ENCODE results near the gene BMPR1B.

- TF ChIP-seq, protein P1, sequence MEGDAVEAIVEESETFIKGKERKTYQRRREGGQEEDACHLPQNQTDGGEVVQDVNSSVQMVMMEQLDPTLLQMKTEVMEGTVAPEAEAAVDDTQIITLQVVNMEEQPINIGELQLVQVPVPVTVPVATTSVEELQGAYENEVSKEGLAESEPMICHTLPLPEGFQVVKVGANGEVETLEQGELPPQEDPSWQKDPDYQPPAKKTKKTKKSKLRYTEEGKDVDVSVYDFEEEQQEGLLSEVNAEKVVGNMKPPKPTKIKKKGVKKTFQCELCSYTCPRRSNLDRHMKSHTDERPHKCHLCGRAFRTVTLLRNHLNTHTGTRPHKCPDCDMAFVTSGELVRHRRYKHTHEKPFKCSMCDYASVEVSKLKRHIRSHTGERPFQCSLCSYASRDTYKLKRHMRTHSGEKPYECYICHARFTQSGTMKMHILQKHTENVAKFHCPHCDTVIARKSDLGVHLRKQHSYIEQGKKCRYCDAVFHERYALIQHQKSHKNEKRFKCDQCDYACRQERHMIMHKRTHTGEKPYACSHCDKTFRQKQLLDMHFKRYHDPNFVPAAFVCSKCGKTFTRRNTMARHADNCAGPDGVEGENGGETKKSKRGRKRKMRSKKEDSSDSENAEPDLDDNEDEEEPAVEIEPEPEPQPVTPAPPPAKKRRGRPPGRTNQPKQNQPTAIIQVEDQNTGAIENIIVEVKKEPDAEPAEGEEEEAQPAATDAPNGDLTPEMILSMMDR (IDR thresholded peaks at IDR 0.05), result no peak
- TF ChIP-seq SIN3A (IDR thresholded peaks at IDR 0.05; ENCODE audit: borderline replicate concordance, insufficient read depth, low read depth, low read length) (no peak), POLR2AphosphoS5 (IDR thresholded peaks at IDR 0.05; ENCODE audit: low read depth, low read length) (no peak)
Observed at GRCh38 chr4:94819371-94820168, 61.8 kb downstream of the BMPR1B start.
